ENCODE data around the gene CTF1.
A peak's percentile ranks its signal among the peaks of the same experiment; 100 is the strongest.

Gene CTF1

DNA sequence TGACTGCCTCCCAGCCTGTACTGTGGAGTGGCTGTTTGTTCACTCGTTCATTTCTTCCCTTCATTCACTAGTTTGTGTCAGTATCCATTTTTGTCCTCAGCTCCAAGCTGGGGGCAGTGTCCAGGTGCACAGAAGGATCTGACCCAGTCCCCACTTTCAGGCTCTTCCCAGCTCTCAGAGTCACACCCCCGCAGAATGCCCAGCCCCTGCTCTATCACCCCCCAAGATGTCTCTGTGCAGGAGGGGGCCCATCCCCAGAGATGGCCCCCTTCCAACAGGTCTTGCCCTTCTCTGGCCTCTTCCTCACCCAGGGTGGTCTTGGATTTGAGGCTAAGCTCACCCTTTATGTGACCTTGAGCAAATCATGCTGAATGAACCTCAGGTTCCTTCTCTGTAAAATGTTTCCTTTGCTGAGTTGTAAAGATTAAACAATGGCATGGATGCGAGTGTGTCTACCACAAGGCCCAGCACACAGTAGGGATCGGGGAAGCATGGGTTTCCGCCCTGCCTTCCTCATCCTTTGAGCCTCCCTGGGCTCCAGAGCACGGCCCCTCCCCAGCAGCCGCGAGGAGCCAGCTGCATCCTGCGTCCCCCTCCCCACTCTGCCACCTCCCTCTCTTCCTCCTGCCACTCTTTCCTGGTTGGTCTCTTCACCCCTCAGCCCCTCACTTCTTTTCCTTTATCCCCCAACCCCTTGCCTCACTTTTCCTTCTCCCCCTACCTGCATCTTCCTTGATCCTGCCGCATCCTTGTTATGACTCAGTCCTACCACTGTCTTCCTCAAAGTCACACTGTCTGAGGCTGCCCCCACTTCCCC is 29.8 kb downstream of the CTF1 start:
- POLR2A ChIA-PET, result no interaction called here
- CTCF ChIA-PET, result interaction anchor here (1.3 to 8.2 kb wide), 3 partner anchors 14 to 942 kb away, joined by 3 to 76 read pairs (median 4); no protein-coding TSS in a partner anchor
- DNase-seq (ENCODE audit: low read depth, low spot score), result no peak
- TF ChIP-seq CTCF (IDR thresholded peaks at IDR 0.05; ENCODE audit: insufficient read depth, low read length, missing control alignments), result no peak
- H3K4me3 ChIP-seq (ENCODE audit: low read depth, low read length), result peak overlapping the region; percentile 3; the same call in 1 of the 2 replicates

GRCh38 chr16:30926937-30927788 is 30.7 kb downstream of the CTF1 start:
- no peak for DNase-seq (ENCODE audit: low read depth, low spot score)
- H3K4me3 ChIP-seq (ENCODE audit: low read depth, low read length), result no peak overlapping the region
- TF ChIP-seq CTCF (IDR thresholded peaks at IDR 0.05; ENCODE audit: insufficient read depth, low read length, missing control alignments), result no peak
- POLR2A ChIA-PET, result interaction anchor here (0.6 kb wide), 1 partner anchor 13 kb away, joined by 3 read pairs; no protein-coding TSS in a partner anchor
- CTCF ChIA-PET, result interaction anchor here (0.8 to 8.2 kb wide), 3 partner anchors 9 to 941 kb away, joined by 3 to 76 read pairs (median 4); no protein-coding TSS in a partner anchor

GRCh38 chr16:30927789-30928378 is 31.5 kb downstream of the CTF1 start:
- no peak for DNase-seq (ENCODE audit: low read depth, low spot score)
- POLR2A ChIA-PET, result no interaction called here
- no peak for TF ChIP-seq CTCF (IDR thresholded peaks at IDR 0.05; ENCODE audit: insufficient read depth, low read length, missing control alignments)
- H3K4me3 ChIP-seq (ENCODE audit: low read depth, low read length), result no peak overlapping the region
- CTCF ChIA-PET, result interaction anchor here (8.2 kb wide), 1 partner anchor 13 kb away, joined by 76 read pairs; no protein-coding TSS in a partner anchor

- CTCF ChIA-PET, result interaction anchor here (8.2 kb wide), 1 partner anchor 12 kb away, joined by 76 read pairs; no protein-coding TSS in a partner anchor
- H3K4me3 ChIP-seq (ENCODE audit: low read depth, low read length), result no peak overlapping the region
- POLR2A ChIA-PET, result no interaction called here
- no peak for TF ChIP-seq CTCF (IDR thresholded peaks at IDR 0.05; ENCODE audit: insufficient read depth, low read length, missing control alignments)
- no peak for DNase-seq (ENCODE audit: low read depth, low spot score)
Observed at GRCh38 chr16:30928390-30928789, 32.0 kb downstream of the CTF1 start.

DNA sequence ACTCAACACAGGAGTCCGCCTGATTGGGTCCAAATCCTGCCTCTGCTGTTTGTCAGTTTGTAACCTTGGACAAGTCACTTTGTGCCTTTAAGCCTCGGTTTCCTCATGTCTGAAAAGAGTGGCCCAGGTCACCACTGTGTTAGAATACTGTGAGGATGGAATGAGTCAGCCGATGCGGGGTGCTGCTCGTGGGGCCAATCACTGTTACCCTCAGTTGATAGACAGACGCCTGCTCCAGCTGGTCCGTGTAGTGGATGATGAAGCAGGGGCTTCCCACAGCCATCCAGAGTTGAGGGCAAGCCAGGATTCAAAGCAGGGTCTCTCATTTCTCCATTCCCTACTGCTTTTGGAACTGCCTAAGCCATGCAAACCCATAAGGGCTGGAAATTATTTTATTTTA is 32.8 kb downstream of the CTF1 start:
- TF ChIP-seq CTCF (IDR thresholded peaks at IDR 0.05; ENCODE audit: insufficient read depth, low read length, missing control alignments), result no peak
- ChIA-PET POLR2A (no interaction called here), CTCF (interaction anchor here (8.2 kb wide), 1 partner anchor 11 kb away, joined by 76 read pairs; no protein-coding TSS in a partner anchor)
- no peak overlapping the region for H3K4me3 ChIP-seq (ENCODE audit: low read depth, low read length)
- no peak for DNase-seq (ENCODE audit: low read depth, low spot score)
